Measurements from ENCODE around the gene DNAJC5. TPM values are rescaled to one million over a fixed set of nuclear protein-coding genes. Genes with fewer than 3 reads are reported as not detected.

The DNAJC5 gene
- total RNA-seq, 6 donors from 2014 or later: 44.6 to 66.0 (median 60.7) TPM

DNA sequence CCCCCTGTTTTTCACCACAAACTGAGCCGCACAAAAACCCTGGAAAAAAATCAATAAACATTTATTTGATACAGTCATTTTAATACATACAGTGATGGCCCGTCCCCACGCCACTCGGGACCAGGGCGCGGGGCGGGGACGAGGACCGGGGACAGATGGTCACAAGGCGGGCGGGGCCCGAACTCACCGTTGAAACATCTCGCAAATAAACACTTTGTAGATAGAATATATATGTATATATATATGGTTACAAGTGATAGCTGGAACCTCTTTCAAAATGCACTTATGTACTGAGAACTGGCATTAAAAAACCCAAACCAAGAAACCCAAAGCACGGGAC is 61.7 kb downstream of the DNAJC5 start:
- DNase-seq: no peak
- WGBS, 2 donors: 1 to 2% methylated on average over 14 to 15 of the region's 15 CpGs
- peak overlapping the region; percentile 62 to 99 (median 79) for H3K4me3 ChIP-seq
- H3K27ac ChIP-seq: peak overlapping the region; percentile 26 to 65 (median 48)
- H3K9me3 ChIP-seq: no peaks in the 10 kb centered on the region
- no peaks in the 10 kb centered on the region for H3K27me3 ChIP-seq
- H3K4me1 ChIP-seq: peaks cover 41 to 57% (median 46%) of the 10 kb centered on the region in 4 donors
- no peak for TF ChIP-seq POLR2A (IDR thresholded peaks at IDR 0.05)
- no peak for TF ChIP-seq POLR2AphosphoS5 (IDR thresholded peaks at IDR 0.05)
- TF ChIP-seq, protein P1, sequence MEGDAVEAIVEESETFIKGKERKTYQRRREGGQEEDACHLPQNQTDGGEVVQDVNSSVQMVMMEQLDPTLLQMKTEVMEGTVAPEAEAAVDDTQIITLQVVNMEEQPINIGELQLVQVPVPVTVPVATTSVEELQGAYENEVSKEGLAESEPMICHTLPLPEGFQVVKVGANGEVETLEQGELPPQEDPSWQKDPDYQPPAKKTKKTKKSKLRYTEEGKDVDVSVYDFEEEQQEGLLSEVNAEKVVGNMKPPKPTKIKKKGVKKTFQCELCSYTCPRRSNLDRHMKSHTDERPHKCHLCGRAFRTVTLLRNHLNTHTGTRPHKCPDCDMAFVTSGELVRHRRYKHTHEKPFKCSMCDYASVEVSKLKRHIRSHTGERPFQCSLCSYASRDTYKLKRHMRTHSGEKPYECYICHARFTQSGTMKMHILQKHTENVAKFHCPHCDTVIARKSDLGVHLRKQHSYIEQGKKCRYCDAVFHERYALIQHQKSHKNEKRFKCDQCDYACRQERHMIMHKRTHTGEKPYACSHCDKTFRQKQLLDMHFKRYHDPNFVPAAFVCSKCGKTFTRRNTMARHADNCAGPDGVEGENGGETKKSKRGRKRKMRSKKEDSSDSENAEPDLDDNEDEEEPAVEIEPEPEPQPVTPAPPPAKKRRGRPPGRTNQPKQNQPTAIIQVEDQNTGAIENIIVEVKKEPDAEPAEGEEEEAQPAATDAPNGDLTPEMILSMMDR (IDR thresholded peaks at IDR 0.05): no peak
- no peak for TF ChIP-seq EP300 (IDR thresholded peaks at IDR 0.05)
- ATAC-seq (ENCODE audit: low FRiP score in 2 of 2): no peak
- H3K36me3 ChIP-seq: peaks cover 0 to 32% (median 19%) of the 10 kb centered on the region in 4 donors

DNA sequence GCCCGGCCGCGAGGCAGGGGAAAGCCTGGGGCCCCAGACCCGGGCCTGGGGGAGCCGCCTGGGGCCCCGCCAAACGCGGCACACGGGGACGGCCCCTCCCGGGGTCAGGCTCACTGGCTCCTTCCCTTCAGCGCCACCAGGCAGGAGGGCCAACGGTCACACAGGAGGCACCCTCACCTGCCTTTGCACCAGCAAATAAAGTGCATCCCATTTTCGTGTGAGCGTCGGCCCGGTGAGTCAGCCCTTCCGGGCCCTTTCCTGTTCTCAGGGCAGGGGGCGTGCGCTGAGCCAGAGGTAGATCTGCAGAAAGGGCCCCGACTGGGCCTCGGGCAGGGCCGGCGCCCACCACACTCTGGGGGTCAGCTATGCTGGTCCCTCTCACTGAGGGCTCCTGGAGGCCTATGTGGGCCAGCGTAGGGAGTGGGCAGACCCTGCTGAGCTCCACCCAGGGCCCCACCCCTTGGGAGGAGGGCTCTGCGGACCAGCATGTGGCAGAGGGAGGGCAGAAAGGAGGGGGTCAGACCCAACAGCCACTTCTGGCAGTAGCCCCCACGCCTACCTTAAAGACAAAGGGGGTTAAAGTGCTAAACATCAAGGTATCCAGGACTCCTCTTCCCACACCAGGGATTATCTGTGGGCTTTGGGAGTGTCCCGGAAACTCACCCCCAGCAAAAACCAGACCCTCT is 62.2 kb downstream of the DNAJC5 start:
- Histone ChIP-seq H3K9me3 (no peaks in the 10 kb centered on the region), H3K36me3 (peaks cover 0 to 37% (median 21%) of the 10 kb centered on the region in 4 donors), H3K4me3 (peak overlapping the region; percentile 62 to 99 (median 79)), H3K4me1 (peaks cover 35 to 52% (median 41%) of the 10 kb centered on the region in 4 donors), H3K27ac (peak overlapping the region; percentile 26 to 65 (median 48)), H3K27me3 (no peaks in the 10 kb centered on the region)
- DNase-seq (peak; percentile 55 to 88), ATAC-seq (ENCODE audit: low FRiP score in 2 of 2) (peak; percentile 72 to 76)
- WGBS, 2 donors: 4 to 6% methylated on average over 9 to 27 of the region's 28 CpGs
- TF ChIP-seq EP300 (IDR thresholded peaks at IDR 0.05) (no peak), POLR2A (IDR thresholded peaks at IDR 0.05) (peak in 2 of 4 donors; percentile 39 to 46), POLR2AphosphoS5 (IDR thresholded peaks at IDR 0.05) (peak in 1 of 2 donors; percentile 38)
- TF ChIP-seq, protein P1 (IDR thresholded peaks at IDR 0.05): peak in 1 of 6 experiments; percentile 30

DNA sequence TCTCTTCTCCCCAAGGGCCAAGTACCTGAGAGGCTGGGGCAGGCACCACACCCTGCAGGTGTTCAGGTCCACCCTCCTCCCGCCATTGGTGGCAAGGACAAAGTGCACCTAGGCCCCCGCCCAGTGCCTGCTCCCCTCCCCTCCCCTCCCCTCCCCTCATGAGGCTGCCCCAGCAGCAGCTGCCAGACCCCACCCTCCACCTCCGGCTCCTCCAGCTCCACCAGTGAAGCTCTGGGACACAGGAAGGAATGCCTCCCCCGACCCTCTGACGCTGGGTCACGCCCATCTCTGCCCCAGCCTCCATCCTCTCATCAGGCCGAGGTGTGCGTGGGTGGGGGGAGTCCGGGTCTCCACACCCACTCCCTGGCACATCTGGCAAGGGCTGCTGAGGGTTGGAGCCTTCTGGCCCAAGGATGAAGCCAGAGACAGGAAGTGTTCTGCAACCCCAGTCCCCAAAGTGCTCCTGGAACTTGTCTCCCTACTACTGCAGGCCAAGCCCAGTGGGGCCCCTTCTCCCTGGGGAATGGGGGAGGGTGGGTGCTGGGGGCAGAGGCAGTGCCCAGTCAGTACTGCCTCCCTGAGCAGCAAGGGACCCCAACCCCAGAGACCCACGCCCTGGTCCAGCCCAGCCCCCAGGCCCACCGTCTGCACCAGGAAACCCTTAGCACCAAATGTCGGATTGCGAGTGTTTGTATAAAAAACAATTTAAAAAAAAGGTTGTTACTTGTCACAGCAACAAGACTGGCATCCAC is 62.9 kb downstream of the DNAJC5 start:
- Histone ChIP-seq H3K4me1 (peaks cover 32 to 44% (median 35%) of the 10 kb centered on the region in 4 donors), H3K36me3 (peaks cover 0 to 40% (median 25%) of the 10 kb centered on the region in 4 donors), H3K4me3 (no peak overlapping the region), H3K9me3 (no peaks in the 10 kb centered on the region), H3K27ac (peak overlapping the region in 3 of 4 donors; percentile 10 to 65 (median 60)), H3K27me3 (no peaks in the 10 kb centered on the region)
- WGBS, 2 donors: 52 to 84% methylated on average over 5 to 12 of the region's 13 CpGs
- no peak for ATAC-seq (ENCODE audit: low FRiP score in 2 of 2)
- TF ChIP-seq, protein P1 (IDR thresholded peaks at IDR 0.05): no peak
- TF ChIP-seq EP300 (IDR thresholded peaks at IDR 0.05) (no peak), POLR2A (IDR thresholded peaks at IDR 0.05) (no peak), POLR2AphosphoS5 (IDR thresholded peaks at IDR 0.05) (no peak)
- peak in 1 of 2 donors; percentile 59 for DNase-seq

DNA sequence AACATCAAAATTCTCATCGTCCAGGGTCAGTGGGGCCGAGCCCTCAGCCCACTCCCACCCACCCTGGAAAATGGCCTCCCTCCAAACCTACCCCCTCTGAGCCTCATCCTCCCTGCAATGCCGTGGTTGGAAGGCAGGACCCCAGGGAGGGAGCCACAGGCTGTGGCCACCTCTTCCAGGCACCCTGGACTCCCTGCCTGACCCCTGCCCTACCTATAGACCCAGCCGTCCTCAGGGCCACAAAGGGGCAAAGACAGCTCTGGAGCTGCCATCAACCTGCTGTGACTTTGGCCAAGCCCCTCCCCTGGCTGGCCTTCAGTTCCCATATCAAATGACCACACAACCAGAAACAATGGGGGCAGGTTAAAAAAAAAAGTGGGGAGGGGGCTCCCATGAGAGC is 63.5 kb downstream of the DNAJC5 start:
- no peaks in the 10 kb centered on the region for H3K27me3 ChIP-seq
- WGBS, 2 donors: 74 to 78% methylated on average over 2 to 4 of the region's 4 CpGs
- no peak for ATAC-seq (ENCODE audit: low FRiP score in 2 of 2)

More for the DNA sequence above, 63.5 kb downstream of the DNAJC5 start:
- H3K4me3 ChIP-seq: no peak overlapping the region
- no peak for DNase-seq
- H3K9me3 ChIP-seq: no peaks in the 10 kb centered on the region
- peaks cover 31 to 40% (median 34%) of the 10 kb centered on the region in 4 donors for H3K4me1 ChIP-seq
- H3K36me3 ChIP-seq: peaks cover 0 to 46% (median 32%) of the 10 kb centered on the region in 4 donors
- TF ChIP-seq, protein P1 (IDR thresholded peaks at IDR 0.05): no peak
- TF ChIP-seq EP300 (IDR thresholded peaks at IDR 0.05): no peak
- TF ChIP-seq POLR2AphosphoS5 (IDR thresholded peaks at IDR 0.05): no peak
- no peak for TF ChIP-seq POLR2A (IDR thresholded peaks at IDR 0.05)
- no peak overlapping the region for H3K27ac ChIP-seq

All from upper lobe of left lung (tissue), 6 donors.